Thyroid gland (tissue), 4 donors: ENCODE measurements around the gene TTLL8.

Experiments used
- CTCF ChIP-seq, 6 experiments: fragments of 200-600 bp in 3 of 6; fragments of 450-650 bp in 3 of 6; sonication (generic) in 3 of 6; IDR thresholded peaks; one replicate each; pipeline ENCODE4 v1.5.1; 2016 to 2019; ENCODE audit warnings: antibody characterized with exemption in 6 of 6, mild to moderate bottlenecking in 2 of 6, inconsistent platforms in 1 of 6, moderate library complexity in 1 of 6
- POLR2A ChIP-seq, 2 donors: fragments of 450-650 bp; IDR thresholded peaks; one replicate each; pipeline ENCODE4 v1.6.1; 2017; ENCODE audit warnings: antibody characterized with exemption in 2 of 2, mild to moderate bottlenecking in 2 of 2, moderate library complexity in 1 of 2

DNA sequence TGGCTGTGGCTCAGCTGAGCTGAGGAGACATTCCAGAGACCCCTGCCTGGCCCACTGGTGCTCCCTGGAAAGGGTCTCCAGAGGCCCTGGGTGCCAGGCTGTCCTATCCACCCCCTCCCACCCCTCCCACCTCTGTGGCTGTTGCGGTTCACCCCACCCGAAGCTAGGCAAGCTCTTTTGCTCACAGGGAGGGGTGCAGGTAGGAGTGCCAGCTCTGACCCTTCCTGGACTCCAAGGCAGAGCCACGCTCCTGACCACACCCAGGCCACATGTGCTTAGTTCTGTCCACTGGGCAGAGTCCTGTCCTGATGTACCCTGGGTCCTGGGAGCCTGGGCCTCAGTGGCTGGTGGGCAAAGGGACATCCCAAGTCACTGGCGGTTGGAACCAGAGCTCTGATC, 62.0 kb downstream of the TTLL8 start:
- TF ChIP-seq CTCF (IDR thresholded peaks at IDR 0.05) (no peak), POLR2A (IDR thresholded peaks at IDR 0.05) (no peak)
